Measurements from ENCODE around the gene SLC44A3. TPM values are rescaled to one million over a fixed set of nuclear protein-coding genes. Genes with fewer than 3 reads are reported as not detected.
A peak's percentile ranks its signal among the peaks of the same experiment; 100 is the strongest.

SLC44A3 gene
- total RNA-seq, 1 experiment from 2014 or later, result 32.0 TPM

- Mint-ChIP-seq H3K9me3 (ENCODE audit: low read depth, unreplicated experiment) (no peaks in the 10 kb centered on the region), H3K27ac (ENCODE audit: unreplicated experiment) (peak overlapping the region; percentile 88), H3K4me3 (ENCODE audit: low read depth, unreplicated experiment) (peak overlapping the region; percentile 45), H3K4me1 (ENCODE audit: low read depth, unreplicated experiment) (peaks cover 50% of the 10 kb centered on the region), H3K36me3 (ENCODE audit: insufficient read depth, unreplicated experiment) (peaks cover 16% of the 10 kb centered on the region), H3K27me3 (ENCODE audit: unreplicated experiment) (no peaks in the 10 kb centered on the region)
- DNase-seq, result peak; percentile 32
- no TSS peak for BruUV-seq (replicated peaks)
- intact Hi-C loops (cut with micrococcal nuclease; ENCODE audit: unreplicated experiment), result loop anchor here (5.0 kb wide), 1 partner anchor 65 kb away; the partner anchor contains the start of gene CNN3
- TF ChIP-seq CTCF (IDR thresholded peaks at IDR 0.05; ENCODE audit: unreplicated experiment), result no peak
- CTCF ChIA-PET, result interaction anchor here (1.9 to 2.6 kb wide), 3 partner anchors 8 to 181 kb away, joined by 14 to 17 read pairs (median 15); no protein-coding TSS in a partner anchor
Measured at GRCh38 chr1:94862718-94863117, 42.6 kb downstream of the SLC44A3 start.

GRCh38 chr1:94863297-94863911 is 43.2 kb downstream of the SLC44A3 start:
- BruUV-seq (replicated peaks), result no TSS peak
- Mint-ChIP-seq H3K36me3 (ENCODE audit: insufficient read depth, unreplicated experiment) (peaks cover 16% of the 10 kb centered on the region), H3K9me3 (ENCODE audit: low read depth, unreplicated experiment) (no peaks in the 10 kb centered on the region), H3K4me3 (ENCODE audit: low read depth, unreplicated experiment) (peak overlapping the region; percentile 45), H3K27ac (ENCODE audit: unreplicated experiment) (peak overlapping the region; percentile 88), H3K27me3 (ENCODE audit: unreplicated experiment) (no peaks in the 10 kb centered on the region), H3K4me1 (ENCODE audit: low read depth, unreplicated experiment) (peaks cover 50% of the 10 kb centered on the region)
- CTCF ChIA-PET, result interaction anchor here (1.9 to 2.6 kb wide), 3 partner anchors 9 to 180 kb away, joined by 14 to 17 read pairs (median 15); no protein-coding TSS in a partner anchor
- TF ChIP-seq CTCF (IDR thresholded peaks at IDR 0.05; ENCODE audit: unreplicated experiment), result no peak
- no peak for DNase-seq
- intact Hi-C loops (cut with micrococcal nuclease; ENCODE audit: unreplicated experiment), result loop anchor here (5.0 kb wide), 1 partner anchor 64 kb away; the partner anchor contains the start of gene CNN3

GRCh38 chr1:94863919-94864318 is 43.8 kb downstream of the SLC44A3 start:
- peak overlapping the region; percentile 88 for H3K27ac Mint-ChIP-seq (ENCODE audit: unreplicated experiment)
- H3K9me3 Mint-ChIP-seq (ENCODE audit: low read depth, unreplicated experiment), result no peaks in the 10 kb centered on the region
- peak; percentile 64 for DNase-seq
- CTCF ChIA-PET, result interaction anchor here (0.7 to 2.6 kb wide), 4 partner anchors 10 to 186 kb away, joined by 3 to 17 read pairs (median 14); no protein-coding TSS in a partner anchor
- no peak for TF ChIP-seq CTCF (IDR thresholded peaks at IDR 0.05; ENCODE audit: unreplicated experiment)
- peaks cover 16% of the 10 kb centered on the region for H3K36me3 Mint-ChIP-seq (ENCODE audit: insufficient read depth, unreplicated experiment)
- H3K27me3 Mint-ChIP-seq (ENCODE audit: unreplicated experiment), result no peaks in the 10 kb centered on the region
- peaks cover 50% of the 10 kb centered on the region for H3K4me1 Mint-ChIP-seq (ENCODE audit: low read depth, unreplicated experiment)
- no TSS peak for BruUV-seq (replicated peaks)
- intact Hi-C loops (cut with micrococcal nuclease; ENCODE audit: unreplicated experiment), result loop anchor here (5.0 kb wide), 1 partner anchor 63 kb away; the partner anchor contains the start of gene CNN3
- peak overlapping the region; percentile 45 for H3K4me3 Mint-ChIP-seq (ENCODE audit: low read depth, unreplicated experiment)

- Mint-ChIP-seq H3K27me3 (ENCODE audit: unreplicated experiment) (no peaks in the 10 kb centered on the region), H3K36me3 (ENCODE audit: insufficient read depth, unreplicated experiment) (peaks cover 16% of the 10 kb centered on the region), H3K4me3 (ENCODE audit: low read depth, unreplicated experiment) (no peak overlapping the region), H3K4me1 (ENCODE audit: low read depth, unreplicated experiment) (peaks cover 50% of the 10 kb centered on the region), H3K9me3 (ENCODE audit: low read depth, unreplicated experiment) (no peaks in the 10 kb centered on the region), H3K27ac (ENCODE audit: unreplicated experiment) (peak overlapping the region; percentile 25)
- intact Hi-C loops (cut with micrococcal nuclease; ENCODE audit: unreplicated experiment), result loop anchor here (5.0 kb wide), 1 partner anchor 62 kb away; the partner anchor contains the start of gene CNN3
- no peak for TF ChIP-seq CTCF (IDR thresholded peaks at IDR 0.05; ENCODE audit: unreplicated experiment)
- no peak for DNase-seq
- BruUV-seq (replicated peaks), result no TSS peak
- CTCF ChIA-PET, result interaction anchor here (2.3 to 2.6 kb wide), 2 partner anchors 11 to 178 kb away, joined by 15 to 17 read pairs; no protein-coding TSS in a partner anchor
Measured at GRCh38 chr1:94864821-94865220, 44.7 kb downstream of the SLC44A3 start.
